ENCODE measurements around the gene UGT2B10.

DNA sequence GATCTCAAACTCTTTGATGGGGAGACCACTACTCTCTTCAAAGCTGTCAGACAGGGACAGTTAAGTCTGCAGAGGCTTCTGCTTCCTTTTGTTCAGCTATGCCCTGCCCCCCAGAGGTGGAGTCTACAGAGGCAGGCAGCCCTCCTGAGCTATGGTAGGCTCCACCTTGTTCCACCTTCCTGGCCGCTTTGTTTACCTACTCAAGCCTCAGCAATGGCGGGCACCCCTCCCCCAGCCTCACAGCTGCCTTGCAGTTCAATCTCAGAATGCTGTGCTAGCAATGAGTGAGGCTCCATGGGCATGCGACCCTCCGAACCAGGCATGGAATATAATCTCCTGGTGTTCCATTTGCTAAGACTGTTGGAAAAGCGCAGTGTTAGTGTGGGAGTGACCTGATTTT, 42.1 kb upstream of the UGT2B10 start:
- TF ChIP-seq, protein P1, sequence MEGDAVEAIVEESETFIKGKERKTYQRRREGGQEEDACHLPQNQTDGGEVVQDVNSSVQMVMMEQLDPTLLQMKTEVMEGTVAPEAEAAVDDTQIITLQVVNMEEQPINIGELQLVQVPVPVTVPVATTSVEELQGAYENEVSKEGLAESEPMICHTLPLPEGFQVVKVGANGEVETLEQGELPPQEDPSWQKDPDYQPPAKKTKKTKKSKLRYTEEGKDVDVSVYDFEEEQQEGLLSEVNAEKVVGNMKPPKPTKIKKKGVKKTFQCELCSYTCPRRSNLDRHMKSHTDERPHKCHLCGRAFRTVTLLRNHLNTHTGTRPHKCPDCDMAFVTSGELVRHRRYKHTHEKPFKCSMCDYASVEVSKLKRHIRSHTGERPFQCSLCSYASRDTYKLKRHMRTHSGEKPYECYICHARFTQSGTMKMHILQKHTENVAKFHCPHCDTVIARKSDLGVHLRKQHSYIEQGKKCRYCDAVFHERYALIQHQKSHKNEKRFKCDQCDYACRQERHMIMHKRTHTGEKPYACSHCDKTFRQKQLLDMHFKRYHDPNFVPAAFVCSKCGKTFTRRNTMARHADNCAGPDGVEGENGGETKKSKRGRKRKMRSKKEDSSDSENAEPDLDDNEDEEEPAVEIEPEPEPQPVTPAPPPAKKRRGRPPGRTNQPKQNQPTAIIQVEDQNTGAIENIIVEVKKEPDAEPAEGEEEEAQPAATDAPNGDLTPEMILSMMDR (IDR thresholded peaks at IDR 0.05; ENCODE audit: poor library complexity): no peak
- no peak for TF ChIP-seq EZH2 (IDR thresholded peaks at IDR 0.05; ENCODE audit: borderline replicate concordance)

Data from hepatocyte (in vitro differentiated cells).